Measurements from ENCODE around the gene CCNY. TPM values are rescaled to one million over a fixed set of nuclear protein-coding genes. Genes with fewer than 3 reads are reported as not detected.
A peak's percentile ranks its signal among the peaks of the same experiment; 100 is the strongest.

CCNY gene
- total RNA-seq, 1 donor from 2014 or later = 68.7 TPM

DNA sequence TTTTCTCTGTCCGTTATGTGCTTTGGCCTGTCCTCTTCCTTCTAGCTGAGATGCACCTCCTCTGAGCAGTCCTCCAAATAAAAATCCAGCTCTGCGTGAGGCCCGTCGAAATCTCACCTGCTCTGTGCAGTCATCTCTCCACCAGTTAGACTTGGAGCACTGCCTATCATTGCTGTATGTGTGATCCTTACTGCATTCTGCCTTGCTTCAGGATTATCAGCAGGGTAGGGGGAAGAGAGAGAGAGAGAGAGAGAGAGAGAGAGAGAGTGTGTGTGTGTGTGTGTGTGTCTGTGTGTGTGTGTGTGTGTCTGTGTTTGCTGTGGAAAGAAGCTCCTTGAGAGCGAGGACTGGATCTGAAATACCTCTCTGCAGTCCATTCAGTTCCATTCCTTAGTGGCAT is 129.4 kb downstream of the CCNY start:
- no peak for TF ChIP-seq CTCF (IDR thresholded peaks at IDR 0.05)
- no peak overlapping the region for H3K4me3 Mint-ChIP-seq (ENCODE audit: unreplicated experiment)

GRCh38 chr10:35466170-35466569 is 129.9 kb downstream of the CCNY start:
- H3K27me3 Mint-ChIP-seq (ENCODE audit: low read depth) = no peaks in the 10 kb centered on the region
- H3K4me1 Mint-ChIP-seq (ENCODE audit: low read depth) = peaks cover 35% of the 10 kb centered on the region
- DNase-seq (ENCODE audit: low spot score) = no peak
- H3K27ac Mint-ChIP-seq (ENCODE audit: unreplicated experiment) = no peak overlapping the region
- no peak overlapping the region for H3K4me3 Mint-ChIP-seq (ENCODE audit: unreplicated experiment)
- no peaks in the 10 kb centered on the region for H3K9me3 Mint-ChIP-seq (ENCODE audit: low read depth)
- no peaks in the 10 kb centered on the region for H3K36me3 Mint-ChIP-seq (ENCODE audit: low read depth)
- TF ChIP-seq CTCF (IDR thresholded peaks at IDR 0.05) = no peak

More for the DNA sequence above, 129.4 kb downstream of the CCNY start:
- H3K27me3 Mint-ChIP-seq (ENCODE audit: low read depth) = no peaks in the 10 kb centered on the region
- H3K9me3 Mint-ChIP-seq (ENCODE audit: low read depth) = no peaks in the 10 kb centered on the region
- DNase-seq (ENCODE audit: low spot score) = no peak
- H3K4me1 Mint-ChIP-seq (ENCODE audit: low read depth) = peaks cover 35% of the 10 kb centered on the region
- no peaks in the 10 kb centered on the region for H3K36me3 Mint-ChIP-seq (ENCODE audit: low read depth)
- H3K27ac Mint-ChIP-seq (ENCODE audit: unreplicated experiment) = no peak overlapping the region

- no peaks in the 10 kb centered on the region for H3K36me3 Mint-ChIP-seq (ENCODE audit: low read depth)
These were observed 130.4 kb downstream of the CCNY start for GRCh38 chr10:35466661-35467060.

GRCh38 chr10:35467186-35467585 is 130.9 kb downstream of the CCNY start:
- no peak for DNase-seq (ENCODE audit: low spot score)
- H3K27ac Mint-ChIP-seq (ENCODE audit: unreplicated experiment) = no peak overlapping the region
- H3K4me3 Mint-ChIP-seq (ENCODE audit: unreplicated experiment) = no peak overlapping the region
- no peaks in the 10 kb centered on the region for H3K9me3 Mint-ChIP-seq (ENCODE audit: low read depth)
- no peaks in the 10 kb centered on the region for H3K27me3 Mint-ChIP-seq (ENCODE audit: low read depth)
- peaks cover 28% of the 10 kb centered on the region for H3K4me1 Mint-ChIP-seq (ENCODE audit: low read depth)
- TF ChIP-seq CTCF (IDR thresholded peaks at IDR 0.05) = no peak
- no peaks in the 10 kb centered on the region for H3K36me3 Mint-ChIP-seq (ENCODE audit: low read depth)

More at GRCh38 chr10:35466661-35467060, 130.4 kb downstream of the CCNY start:
- Mint-ChIP-seq H3K4me1 (ENCODE audit: low read depth) (peaks cover 32% of the 10 kb centered on the region), H3K4me3 (ENCODE audit: unreplicated experiment) (no peak overlapping the region), H3K9me3 (ENCODE audit: low read depth) (no peaks in the 10 kb centered on the region), H3K27ac (ENCODE audit: unreplicated experiment) (no peak overlapping the region), H3K27me3 (ENCODE audit: low read depth) (no peaks in the 10 kb centered on the region)
- DNase-seq (ENCODE audit: low spot score) = no peak
- no peak for TF ChIP-seq CTCF (IDR thresholded peaks at IDR 0.05)

GRCh38 chr10:35470248-35470924 is 134.1 kb downstream of the CCNY start:
- Mint-ChIP-seq H3K27me3 (ENCODE audit: low read depth) (no peaks in the 10 kb centered on the region), H3K9me3 (ENCODE audit: low read depth) (no peaks in the 10 kb centered on the region), H3K4me1 (ENCODE audit: low read depth) (peaks cover 15% of the 10 kb centered on the region), H3K4me3 (ENCODE audit: unreplicated experiment) (no peak overlapping the region), H3K27ac (ENCODE audit: unreplicated experiment) (peak overlapping the region; percentile 60), H3K36me3 (ENCODE audit: low read depth) (no peaks in the 10 kb centered on the region)
- no peak for DNase-seq (ENCODE audit: low spot score)
- TF ChIP-seq CTCF (IDR thresholded peaks at IDR 0.05) = peak; percentile 10

Measured in chondrocyte (in vitro differentiated cells).